ENCODE data around the gene CGN.

Gene CGN

DNA sequence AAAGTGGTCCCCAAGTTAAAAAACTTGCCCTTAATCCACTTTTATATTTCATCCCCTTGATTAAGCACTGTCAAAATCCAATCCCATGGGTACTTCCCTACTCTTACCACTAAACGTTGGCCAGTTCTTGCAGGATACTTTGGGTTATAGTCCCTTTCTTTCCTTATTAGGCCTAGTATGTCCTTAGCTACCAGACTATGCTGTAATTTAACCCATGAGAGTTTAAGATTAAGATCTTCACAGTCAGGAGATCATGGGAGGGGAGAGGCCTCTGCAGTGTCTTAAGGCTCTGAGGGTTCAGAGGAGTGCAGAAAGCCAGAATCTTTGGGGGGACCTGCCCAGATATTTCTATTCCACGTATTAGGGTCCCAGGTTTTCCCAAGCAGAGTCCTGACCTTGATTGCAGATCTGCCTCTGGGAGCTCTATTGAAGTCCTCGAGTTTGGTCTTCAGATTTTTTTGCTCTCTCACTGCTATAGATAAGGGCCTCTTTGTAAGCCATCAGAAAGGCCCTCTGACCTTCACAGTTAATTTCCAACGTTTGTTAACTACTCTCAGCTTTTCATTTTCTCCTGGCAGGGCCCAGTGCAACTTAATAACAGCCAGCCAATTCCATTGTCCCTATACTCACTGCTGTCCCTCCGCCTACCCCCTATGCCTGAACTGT lies 9.0 kb upstream of the CGN start:
- H3K4me3 ChIP-seq (ENCODE audit: low read depth, low read length), result no peak overlapping the region
- DNase-seq (ENCODE audit: low read depth), result no peak
- TF ChIP-seq, protein P1, sequence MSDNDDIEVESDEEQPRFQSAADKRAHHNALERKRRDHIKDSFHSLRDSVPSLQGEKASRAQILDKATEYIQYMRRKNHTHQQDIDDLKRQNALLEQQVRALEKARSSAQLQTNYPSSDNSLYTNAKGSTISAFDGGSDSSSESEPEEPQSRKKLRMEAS (IDR thresholded peaks at IDR 0.05; ENCODE audit: low read depth, low read length), result no peak

GRCh38 chr1:151502859-151503780 lies 8.1 kb upstream of the CGN start:
- no peak overlapping the region for H3K4me3 ChIP-seq (ENCODE audit: low read depth, low read length)
- no peak for DNase-seq (ENCODE audit: low read depth)
- TF ChIP-seq, protein P1 (IDR thresholded peaks at IDR 0.05; ENCODE audit: low read depth, low read length), result no peak
- TF ChIP-seq MYC (IDR thresholded peaks at IDR 0.05; ENCODE audit: low read depth, low read length) (no peak), POLR2A (IDR thresholded peaks at IDR 0.05; ENCODE audit: extremely low read depth, insufficient read length) (no peak)
- TF ChIP-seq, protein P2, sequence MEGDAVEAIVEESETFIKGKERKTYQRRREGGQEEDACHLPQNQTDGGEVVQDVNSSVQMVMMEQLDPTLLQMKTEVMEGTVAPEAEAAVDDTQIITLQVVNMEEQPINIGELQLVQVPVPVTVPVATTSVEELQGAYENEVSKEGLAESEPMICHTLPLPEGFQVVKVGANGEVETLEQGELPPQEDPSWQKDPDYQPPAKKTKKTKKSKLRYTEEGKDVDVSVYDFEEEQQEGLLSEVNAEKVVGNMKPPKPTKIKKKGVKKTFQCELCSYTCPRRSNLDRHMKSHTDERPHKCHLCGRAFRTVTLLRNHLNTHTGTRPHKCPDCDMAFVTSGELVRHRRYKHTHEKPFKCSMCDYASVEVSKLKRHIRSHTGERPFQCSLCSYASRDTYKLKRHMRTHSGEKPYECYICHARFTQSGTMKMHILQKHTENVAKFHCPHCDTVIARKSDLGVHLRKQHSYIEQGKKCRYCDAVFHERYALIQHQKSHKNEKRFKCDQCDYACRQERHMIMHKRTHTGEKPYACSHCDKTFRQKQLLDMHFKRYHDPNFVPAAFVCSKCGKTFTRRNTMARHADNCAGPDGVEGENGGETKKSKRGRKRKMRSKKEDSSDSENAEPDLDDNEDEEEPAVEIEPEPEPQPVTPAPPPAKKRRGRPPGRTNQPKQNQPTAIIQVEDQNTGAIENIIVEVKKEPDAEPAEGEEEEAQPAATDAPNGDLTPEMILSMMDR (IDR thresholded peaks at IDR 0.05; ENCODE audit: low read depth, low read length), result no peak

GRCh38 chr1:151504252-151504651 lies 6.9 kb upstream of the CGN start:
- TF ChIP-seq, protein P2 (IDR thresholded peaks at IDR 0.05; ENCODE audit: low read depth, low read length), result no peak
- TF ChIP-seq MYC (IDR thresholded peaks at IDR 0.05; ENCODE audit: low read depth, low read length) (no peak), POLR2A (IDR thresholded peaks at IDR 0.05; ENCODE audit: extremely low read depth, insufficient read length) (no peak)
- TF ChIP-seq, protein P1 (IDR thresholded peaks at IDR 0.05; ENCODE audit: low read depth, low read length), result no peak
- DNase-seq (ENCODE audit: low read depth), result no peak
- H3K4me3 ChIP-seq (ENCODE audit: low read depth, low read length), result no peak overlapping the region

- DNase-seq (ENCODE audit: low read depth), result no peak
- TF ChIP-seq, protein P2 (IDR thresholded peaks at IDR 0.05; ENCODE audit: low read depth, low read length), result no peak
- TF ChIP-seq MYC (IDR thresholded peaks at IDR 0.05; ENCODE audit: low read depth, low read length) (no peak), POLR2A (IDR thresholded peaks at IDR 0.05; ENCODE audit: extremely low read depth, insufficient read length) (no peak)
- TF ChIP-seq, protein P1 (IDR thresholded peaks at IDR 0.05; ENCODE audit: low read depth, low read length), result no peak
- H3K4me3 ChIP-seq (ENCODE audit: low read depth, low read length), result no peak overlapping the region
Measured at GRCh38 chr1:151504759-151505158, 6.4 kb upstream of the CGN start.

- DNase-seq (ENCODE audit: low read depth), result no peak
- H3K4me3 ChIP-seq (ENCODE audit: low read depth, low read length), result no peak overlapping the region
- TF ChIP-seq MYC (IDR thresholded peaks at IDR 0.05; ENCODE audit: low read depth, low read length) (no peak), POLR2A (IDR thresholded peaks at IDR 0.05; ENCODE audit: extremely low read depth, insufficient read length) (no peak)
- TF ChIP-seq, protein P1 (IDR thresholded peaks at IDR 0.05; ENCODE audit: low read depth, low read length), result no peak
- TF ChIP-seq, protein P2 (IDR thresholded peaks at IDR 0.05; ENCODE audit: low read depth, low read length), result no peak
Measured at GRCh38 chr1:151508833-151509232, 2.4 kb upstream of the CGN start.
